GM12891 (cell line): ENCODE data around the gene MAD1L1.

Experiments
- PAX5 ChIP-seq: IDR thresholded peaks from 2 replicates; pipeline ENCODE4 v1.6.1; 2011; ENCODE audit warnings: low read length, moderate library complexity, mild to moderate bottlenecking; ENCODE audit not compliant: insufficient read depth, severe bottlenecking
- POLR2A ChIP-seq: IDR thresholded peaks from 2 replicates; pipeline ENCODE4 v1.6.1; 2011; ENCODE audit warnings: low read depth, low read length, control low read depth
- POLR2AphosphoS5 ChIP-seq: IDR thresholded peaks from 2 replicates; pipeline ENCODE4 v1.6.1; 2011; ENCODE audit warnings: low read depth, low read length, control low read depth
- POU2F2 ChIP-seq: IDR thresholded peaks from 2 replicates; pipeline ENCODE4 v1.6.1; 2011; ENCODE audit warnings: low read depth, mild to moderate bottlenecking, control low read depth, low read length, moderate library complexity
- SPI1 ChIP-seq: IDR thresholded peaks from 2 replicates; pipeline ENCODE4 v1.6.1; 2011; ENCODE audit warnings: low read depth, low read length, control low read depth
- TAF1 ChIP-seq: IDR thresholded peaks from 2 replicates; pipeline ENCODE4 v1.6.1; 2011; ENCODE audit warnings: low read depth, low read length, control low read depth

GRCh38 chr7:1863091-1863900 is 369.4 kb downstream of the MAD1L1 start:
- TF ChIP-seq POLR2AphosphoS5, result no peak
- no peak for TF ChIP-seq TAF1
- TF ChIP-seq POLR2A, result no peak
- no peak for TF ChIP-seq SPI1
- TF ChIP-seq POU2F2, result no peak
- TF ChIP-seq PAX5, result no peak
